GM19395 (cell line): ENCODE data around the gene TADA2B.

ENCODE experiments used
- ATAC-seq: cut with Tn5 transposase; IDR thresholded peaks from one replicate; pipeline ENCODE4 v1.9.1; 2021; ENCODE audit warnings: mild to moderate bottlenecking, moderate library complexity; ENCODE audit not compliant: unreplicated experiment

TADA2B gene

GRCh38 chr4:7107166-7107905 lies 64.2 kb downstream of the TADA2B start:
- ATAC-seq, result no peak
